Posterior cingulate gyrus (tissue), 11 donors: ENCODE results near the gene NCK2.
"Not testable (repeated sequence)": the region's sequence is repeated elsewhere in the genome, so short reads cannot be mapped to it uniquely, and the experiment has no call there.

Experiments
- DNase-seq, 10 donors: peaks; one replicate each; pipeline versions ENCODE4 v3.0.0 to v3.0.0-alpha.2; 2020 to 2021; ENCODE audit warnings: mixed read lengths in 3 of 10
- intact Hi-C: fragments of 100-400 bp; cut with DNase I; formaldehyde crosslinking; loops from one replicate; pipeline ENCODE4 v1.15.1; 2023

NCK2 gene

DNA sequence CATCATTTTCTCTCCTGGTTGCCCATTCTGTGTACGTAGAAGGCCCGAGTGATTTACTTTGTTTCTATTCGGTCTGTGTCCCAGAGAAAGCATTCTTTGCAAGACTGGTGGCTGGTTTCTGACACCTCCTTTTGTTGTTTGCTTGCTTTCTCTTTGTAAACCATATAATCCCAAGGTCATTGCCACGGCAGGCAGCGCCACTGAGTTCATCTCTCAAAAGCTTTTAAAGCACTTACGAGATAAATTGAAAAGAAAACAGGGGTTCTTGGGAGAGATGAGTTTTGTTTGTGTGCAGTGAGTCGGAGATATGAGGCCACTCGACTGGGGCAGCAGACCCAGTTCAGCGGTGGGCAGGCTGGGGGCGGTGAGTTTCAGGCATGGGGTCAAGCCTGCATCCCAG lies 137.6 kb downstream of the NCK2 start:
- no peak for DNase-seq
- intact Hi-C loops: no loop called here

DNA sequence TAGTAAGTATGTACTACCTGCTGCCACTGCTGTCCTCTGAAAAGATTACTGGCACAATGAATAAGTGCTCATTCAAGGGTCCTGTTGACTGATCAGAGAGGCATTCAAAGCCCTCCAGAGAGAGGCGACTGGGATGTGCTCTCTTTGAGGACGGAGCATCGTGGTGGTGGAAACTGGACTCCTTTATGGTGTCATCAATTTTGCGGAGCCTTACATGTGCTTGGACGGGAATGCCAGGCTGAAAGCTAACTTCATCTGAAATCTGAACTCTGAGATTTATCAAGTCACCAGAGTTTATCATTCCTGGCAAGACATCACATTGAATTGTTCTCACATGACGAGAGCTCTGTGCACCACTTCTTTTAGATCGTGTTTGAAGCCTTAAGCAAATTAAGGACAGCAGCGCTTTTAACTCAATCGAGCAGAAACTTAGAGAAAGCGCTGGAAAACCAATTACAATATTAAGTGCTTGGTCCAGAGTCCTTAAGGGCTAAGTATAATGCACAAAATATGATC lies 138.3 kb downstream of the NCK2 start:
- no peak for DNase-seq
- intact Hi-C loops: no loop called here

DNA sequence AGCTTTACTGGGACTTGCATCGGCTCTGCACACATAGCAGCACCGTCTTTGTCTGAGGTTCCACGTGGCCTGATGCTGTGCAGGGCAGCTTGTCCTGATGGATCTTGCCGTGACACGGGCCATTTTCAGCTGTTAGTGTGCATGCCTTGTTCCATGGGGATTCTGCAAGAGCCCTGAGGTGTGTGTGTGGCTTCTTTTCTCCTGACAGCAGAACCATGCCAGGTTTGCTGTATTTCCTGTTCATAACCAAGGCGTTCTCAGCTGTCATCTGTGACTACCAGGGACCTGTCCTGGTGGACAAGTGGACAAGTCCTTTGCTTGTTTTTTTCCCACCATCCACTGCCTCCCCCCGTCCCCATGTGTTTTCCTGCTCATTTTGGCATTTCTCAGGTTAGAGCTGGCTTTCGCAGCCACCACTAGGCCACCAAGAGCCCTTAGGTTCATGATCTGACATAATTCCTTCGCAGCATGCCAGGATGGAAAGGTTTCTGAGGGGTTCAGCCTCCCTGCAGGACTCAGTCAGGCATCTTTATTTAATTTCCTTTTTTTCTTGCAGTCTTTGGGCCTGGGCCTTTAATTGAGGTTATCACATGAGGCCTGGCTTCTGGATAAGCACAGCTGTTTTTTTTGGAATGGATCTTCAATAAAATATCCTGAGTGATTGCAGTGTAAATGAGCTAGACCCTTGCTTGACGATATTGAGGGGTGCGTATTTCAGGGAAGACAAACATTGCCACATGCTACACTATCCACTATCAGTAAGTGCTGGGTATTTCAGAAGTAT lies 139.4 kb downstream of the NCK2 start:
- no peak for DNase-seq
- intact Hi-C loops: no loop called here

DNA sequence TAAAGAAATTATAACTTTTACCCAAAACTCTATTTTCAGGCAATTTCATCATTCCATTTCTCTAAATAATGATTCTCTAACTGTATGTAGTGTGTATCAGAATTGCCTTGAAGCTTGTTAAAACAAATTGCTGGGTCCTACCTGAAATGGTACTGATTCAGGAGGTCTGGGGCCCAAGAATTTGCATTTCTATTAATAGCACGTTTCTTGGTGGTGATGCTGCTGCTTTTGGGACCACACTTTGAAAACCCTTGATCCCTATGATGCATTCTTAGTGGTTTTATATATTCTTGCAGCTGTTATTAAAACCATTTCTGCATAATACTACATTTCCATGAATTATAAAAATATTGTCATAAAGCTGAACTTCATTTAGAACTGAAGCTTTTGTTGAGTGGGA lies 140.7 kb downstream of the NCK2 start:
- DNase-seq: no peak
- intact Hi-C loops: no loop called here

DNA sequence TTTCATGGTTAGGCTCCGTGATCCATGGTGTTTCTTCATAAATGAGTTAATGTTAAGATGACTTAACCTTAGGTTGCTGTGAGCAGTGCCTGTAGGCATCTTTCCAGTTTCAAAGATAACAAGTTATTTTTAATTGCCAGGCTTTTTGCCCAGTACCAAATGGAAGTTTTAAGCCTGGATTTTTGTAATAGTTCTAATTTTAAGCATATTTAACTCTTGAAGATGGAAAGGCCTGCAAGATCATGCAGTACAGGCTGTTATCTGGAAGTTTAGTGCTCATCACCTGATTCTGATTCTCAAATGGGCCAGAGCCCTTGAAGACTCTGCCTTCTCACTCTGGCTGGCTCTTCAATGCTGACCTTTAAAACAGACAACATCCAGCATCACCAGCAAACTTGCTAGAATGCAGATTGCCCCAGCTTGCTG lies 141.3 kb downstream of the NCK2 start:
- DNase-seq: no peak
- intact Hi-C loops: no loop called here

DNA sequence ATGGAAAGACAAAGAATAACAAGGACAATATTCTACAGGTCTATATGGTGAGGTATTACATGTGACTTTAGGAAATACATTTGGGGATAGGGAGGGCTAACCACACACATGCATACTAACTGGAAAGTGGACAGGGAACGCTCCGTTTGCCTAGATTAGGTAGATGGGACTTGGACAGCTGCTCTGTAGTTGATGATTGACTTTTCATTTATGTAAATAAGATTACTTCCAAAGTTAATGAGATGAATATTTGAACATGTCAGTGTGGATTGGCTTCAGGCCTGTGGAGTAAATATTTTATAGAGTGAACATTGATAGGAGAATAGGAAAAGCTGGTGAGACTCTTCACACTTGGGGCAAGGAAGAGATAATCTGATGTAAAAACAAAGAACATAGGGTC lies 142.0 kb downstream of the NCK2 start:
- intact Hi-C loops: no loop called here
- DNase-seq: no peak

DNA sequence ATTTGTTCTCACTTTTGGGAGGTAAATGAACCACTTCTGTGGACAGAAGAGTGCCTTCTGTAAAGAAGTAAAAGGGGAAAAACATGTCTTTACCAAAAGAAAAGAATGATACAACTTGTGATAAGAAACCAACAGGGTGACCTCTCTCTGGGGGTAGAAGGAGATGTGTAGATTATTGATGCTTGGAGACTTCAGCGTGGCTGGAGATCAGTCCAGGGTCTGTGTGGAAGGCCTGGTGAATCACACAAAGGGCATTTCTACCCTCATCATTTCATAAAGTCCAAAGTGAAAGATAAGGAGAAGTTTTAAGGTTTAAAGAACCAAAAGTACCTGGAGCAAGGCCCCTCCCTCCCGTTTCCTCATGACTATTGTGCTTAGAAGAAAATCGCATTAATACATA lies 142.5 kb downstream of the NCK2 start:
- DNase-seq: no peak
- intact Hi-C loops: no loop called here

DNA sequence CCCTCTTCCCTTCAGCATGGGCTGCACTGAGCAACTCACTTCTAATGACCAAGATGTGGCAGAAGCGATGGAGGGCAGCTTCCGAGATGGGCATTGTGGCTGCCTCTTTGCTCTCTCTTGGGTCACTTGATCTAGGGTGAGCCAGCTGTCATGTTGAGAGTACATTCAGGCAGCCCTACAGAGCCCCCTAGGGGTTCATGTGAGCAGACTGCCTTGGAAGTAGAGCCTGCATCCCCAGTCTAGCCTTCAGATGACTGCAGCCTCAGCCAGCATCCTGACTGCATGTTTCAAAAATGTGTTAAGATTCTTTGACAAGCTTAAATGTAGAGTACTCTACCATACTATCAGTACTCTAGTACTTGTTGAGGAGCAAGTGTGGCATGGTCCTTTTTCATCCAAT lies 143.9 kb downstream of the NCK2 start:
- intact Hi-C loops: no loop called here

DNA sequence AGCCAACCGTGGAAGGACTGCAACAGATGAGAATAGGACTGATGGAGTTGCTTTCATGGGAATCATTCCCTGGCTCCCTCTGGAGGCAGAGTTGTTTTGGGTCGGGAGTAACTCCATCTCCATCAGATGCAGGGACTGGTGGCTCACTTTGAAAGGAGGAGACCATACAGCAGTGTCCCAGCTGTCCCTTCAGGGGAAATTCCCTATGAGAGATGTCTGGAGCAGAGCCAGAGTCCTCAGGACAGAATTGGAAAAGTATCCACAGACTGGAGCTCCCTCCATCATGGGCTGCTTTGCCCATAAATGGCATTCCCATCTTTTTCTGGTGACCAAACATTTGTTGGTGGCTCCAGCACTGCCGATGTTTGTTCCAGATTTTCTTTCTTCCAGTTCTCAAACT lies 144.3 kb downstream of the NCK2 start:
- no peak for DNase-seq
- intact Hi-C loops: no loop called here

More for the DNA sequence above, 143.9 kb downstream of the NCK2 start:
- DNase-seq: no peak

DNA sequence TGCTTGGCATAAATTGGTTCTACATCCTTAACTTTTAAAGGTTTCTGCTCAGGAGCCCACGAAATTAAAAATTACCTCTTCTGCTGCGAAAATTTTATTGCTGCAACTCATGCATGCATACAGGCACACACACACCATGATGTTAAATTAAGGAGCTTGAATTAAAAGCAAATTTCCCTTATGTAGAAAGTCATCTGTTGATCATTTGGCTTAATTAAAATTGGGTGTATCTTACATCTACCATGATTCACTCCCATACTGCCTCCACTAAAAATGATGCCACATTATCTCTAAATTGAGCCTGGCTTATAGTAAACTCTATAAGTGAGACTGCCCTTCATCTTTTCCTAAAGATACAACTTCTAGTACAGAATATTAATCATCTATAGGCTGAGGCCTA lies 145.4 kb downstream of the NCK2 start:
- no peak for DNase-seq
- intact Hi-C loops: no loop called here

DNA sequence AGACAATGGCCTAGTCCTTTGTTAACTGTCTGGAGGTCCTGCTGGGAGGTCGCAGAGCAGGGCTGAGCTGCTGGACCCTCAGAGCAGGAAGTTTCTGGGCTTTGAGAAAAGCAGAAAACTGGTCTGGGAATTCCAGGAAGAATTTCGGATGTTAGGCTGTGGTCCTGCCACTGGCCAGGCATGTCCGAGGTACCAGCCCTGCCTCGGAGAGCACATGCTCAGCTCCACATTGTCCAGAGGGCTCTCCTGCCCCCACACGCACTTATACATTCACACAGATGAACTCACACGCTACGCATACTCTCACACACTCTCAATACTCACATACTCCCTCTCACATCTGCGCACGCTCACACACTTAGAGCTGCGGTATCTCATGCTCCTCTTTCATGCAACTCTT lies 146.1 kb downstream of the NCK2 start:
- DNase-seq: no peak
- intact Hi-C loops: no loop called here

DNA sequence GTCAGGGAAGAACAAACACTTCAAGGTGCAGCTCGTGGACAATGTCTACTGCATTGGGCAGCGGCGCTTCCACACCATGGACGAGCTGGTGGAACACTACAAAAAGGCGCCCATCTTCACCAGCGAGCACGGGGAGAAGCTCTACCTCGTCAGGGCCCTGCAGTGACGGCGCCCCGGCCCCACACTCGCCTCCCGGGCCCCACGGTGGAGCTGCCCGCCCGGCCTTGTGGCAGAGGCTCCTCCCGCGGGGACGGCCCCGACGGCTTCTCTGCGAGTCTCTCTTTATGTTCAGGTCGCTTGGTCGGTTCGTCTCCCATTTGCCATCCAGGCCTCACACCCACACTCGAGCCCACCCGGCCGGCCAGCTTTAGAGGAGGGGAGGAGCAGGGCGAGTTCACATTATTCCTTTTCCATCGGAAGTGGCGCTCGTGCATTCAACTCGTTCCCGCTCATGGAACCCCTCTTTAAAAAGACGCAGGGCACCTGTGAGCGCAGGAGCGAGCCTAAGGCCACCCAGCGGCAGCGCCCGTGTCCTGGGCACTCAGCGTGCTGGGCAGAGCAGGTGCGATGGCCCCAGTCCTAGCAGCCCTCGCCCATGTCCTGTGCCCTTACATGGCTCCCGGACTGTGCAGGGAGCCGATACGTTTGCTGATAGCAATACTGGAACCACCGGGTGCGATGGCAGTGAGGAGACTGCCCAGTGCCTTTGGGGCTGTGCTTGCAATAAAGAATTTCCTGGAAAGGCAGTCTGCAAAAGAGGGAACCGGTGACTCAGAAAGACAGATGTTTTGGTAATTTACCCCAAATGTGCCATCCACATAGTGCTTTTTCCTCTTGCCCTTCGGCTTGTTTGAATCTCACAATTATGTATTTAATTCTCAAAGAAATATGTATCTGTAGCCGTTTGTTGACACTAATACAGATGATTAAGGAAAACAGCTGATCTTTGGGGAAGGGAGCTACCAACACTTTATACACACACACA lies 148.6 kb downstream of the NCK2 start:
- intact Hi-C loops: no loop called here
- DNase-seq: no peak

DNA sequence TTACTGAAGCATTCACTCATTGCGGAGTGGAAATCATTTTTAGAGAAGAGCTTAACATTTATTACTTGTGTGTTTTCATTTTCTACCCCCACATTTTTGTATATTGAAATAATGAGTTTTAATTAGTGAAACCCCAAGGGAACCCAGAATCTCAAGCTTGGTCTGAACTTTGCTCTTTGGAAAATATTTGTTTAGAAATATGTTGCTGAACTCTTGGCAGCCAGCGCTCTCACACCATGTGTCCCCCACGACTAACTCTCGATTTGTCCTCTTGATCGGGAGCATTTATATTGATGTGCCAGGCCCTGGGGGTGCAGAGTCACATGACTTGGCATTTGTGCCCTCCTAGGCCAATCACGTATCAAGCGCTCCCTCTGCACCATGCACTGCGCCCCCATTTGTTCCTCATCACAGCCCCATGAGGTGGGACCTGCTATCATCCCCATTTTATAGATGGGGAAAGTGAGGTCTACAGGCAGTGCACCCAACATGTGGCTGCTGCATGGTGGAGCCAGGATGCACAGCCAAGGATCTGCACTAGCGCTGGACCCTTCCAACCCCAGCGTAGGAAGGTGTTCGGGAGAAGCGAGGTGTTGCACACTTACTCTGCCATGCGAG lies 149.7 kb downstream of the NCK2 start:
- no peak for DNase-seq
- intact Hi-C loops: no loop called here

DNA sequence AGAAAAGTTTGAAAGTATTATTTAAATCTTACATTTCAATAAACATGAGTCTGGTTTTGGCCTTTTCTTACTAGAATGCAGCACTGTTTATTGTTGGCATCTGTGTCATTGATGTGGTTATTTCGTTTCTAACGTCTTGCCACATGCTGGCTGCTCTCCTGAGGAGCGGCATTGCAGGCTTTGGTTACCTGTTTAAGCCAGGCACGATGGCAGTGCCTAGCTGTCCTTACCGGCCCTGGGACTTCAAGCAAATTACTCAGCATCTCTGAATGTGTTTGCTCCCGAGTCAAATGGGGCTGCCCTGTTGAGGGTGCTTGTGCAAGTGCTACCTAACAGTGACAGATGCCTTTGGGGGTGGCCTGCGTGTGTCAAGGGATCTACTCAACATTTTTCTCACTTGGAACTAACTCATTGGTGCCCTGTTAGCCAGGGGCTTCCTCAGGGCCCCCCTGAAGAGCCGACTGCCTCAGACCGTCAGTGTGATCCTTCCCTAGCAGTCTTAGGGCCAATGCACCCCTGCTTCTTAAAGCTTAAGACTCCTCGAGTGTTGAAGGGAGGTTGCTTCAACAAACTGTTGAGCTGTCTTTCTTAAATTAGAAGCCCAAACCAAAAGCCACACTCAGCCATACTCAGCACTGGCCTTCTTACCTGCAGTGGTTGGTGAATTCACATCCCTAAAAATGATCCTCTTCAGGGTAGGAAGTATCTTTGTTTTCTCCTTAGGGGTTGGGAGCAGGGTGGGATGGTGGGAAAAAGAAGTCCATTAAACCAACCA lies 151.5 kb downstream of the NCK2 start:
- DNase-seq: no peak
- intact Hi-C loops: no loop called here

DNA sequence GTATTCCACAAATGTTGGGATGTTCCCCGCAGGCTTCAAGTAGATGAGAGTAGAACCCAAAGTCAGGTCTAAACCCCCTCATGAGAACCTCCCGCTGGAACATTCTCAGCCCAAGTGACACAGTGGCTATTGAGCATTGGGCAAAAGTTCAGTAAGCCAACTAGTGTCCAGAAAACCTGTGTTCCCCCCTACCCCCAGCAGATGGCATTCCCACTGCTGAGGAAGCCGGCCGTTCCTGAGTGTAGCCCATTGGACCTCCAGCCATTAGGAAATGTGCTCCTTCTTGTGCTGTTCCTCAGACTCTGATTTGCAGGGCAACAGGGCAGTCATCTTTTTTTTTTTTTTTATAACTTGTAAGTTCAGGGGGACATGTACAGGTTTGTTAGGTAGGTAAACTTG lies 152.1 kb downstream of the NCK2 start:
- no peak for DNase-seq
- intact Hi-C loops: no loop called here

DNA sequence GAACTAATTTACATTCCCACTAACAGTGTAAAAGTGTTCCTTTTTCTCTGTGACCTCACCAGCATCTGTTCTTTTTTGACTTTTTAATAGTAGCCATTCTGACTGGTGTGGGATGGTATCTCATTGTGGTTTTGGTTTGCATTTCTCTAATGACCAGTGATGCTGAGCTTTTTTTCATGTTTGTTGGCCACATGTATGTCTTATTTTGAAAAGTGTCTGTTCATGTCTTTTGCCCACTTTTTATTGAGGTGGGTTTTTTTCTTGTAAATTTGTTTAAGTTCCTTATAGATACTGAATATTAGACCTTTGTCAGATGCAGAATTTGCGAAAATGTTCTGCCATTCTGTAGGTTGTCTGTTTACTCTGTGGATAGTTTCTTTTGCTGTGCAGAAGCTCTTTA lies 153.0 kb downstream of the NCK2 start:
- intact Hi-C loops, DNase-seq: not testable (repeated sequence)

DNA sequence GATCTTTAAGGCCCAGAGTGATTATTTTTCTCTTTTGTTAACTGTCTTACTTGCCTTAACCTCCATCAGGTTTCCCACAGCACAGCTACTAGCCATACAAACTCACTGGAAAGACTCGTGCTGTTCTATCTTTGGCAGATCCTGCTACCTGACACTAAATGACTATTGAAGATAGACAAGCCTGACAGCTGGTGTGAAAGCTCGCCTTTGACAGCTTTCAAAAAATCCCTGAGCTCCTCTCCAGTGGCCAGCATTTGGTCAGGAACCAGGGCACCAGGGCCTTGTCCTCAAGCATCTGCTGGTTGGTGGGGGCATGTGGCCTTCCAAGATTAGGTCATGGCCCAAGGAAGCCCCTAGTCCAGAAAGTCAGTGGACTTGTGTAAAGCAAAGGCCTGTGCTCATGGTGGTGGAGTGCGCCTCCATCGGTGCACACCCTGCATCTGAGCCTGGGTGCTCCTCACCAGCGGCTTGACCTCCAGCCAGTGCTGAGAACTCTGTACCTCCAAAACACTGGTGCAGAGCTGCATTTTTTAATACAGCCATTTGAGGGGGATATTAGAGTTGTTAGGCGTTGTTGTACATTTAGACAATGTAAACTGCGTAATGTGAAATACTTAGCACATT lies 158.5 kb downstream of the NCK2 start:
- intact Hi-C loops: no loop called here
- no peak for DNase-seq

DNA sequence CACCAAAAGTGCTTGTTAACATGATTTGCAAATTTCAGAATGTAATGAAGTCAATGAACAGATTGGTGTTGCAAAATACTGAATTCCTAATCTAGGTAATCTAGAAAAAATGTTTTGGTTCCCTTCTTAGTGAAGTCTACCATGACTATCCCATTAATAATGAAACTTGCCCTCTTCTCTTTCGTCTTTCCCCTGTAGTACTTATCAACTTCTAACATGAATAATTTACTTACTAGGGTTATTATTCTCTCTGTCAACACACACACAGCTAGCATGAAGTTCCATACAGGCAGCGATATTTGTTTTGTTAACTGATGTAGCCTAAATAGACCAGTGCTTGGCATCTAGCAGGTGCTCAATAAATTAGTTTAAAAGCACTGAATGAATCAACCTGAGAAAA lies 160.2 kb downstream of the NCK2 start:
- DNase-seq: no peak
- intact Hi-C loops: no loop called here

DNA sequence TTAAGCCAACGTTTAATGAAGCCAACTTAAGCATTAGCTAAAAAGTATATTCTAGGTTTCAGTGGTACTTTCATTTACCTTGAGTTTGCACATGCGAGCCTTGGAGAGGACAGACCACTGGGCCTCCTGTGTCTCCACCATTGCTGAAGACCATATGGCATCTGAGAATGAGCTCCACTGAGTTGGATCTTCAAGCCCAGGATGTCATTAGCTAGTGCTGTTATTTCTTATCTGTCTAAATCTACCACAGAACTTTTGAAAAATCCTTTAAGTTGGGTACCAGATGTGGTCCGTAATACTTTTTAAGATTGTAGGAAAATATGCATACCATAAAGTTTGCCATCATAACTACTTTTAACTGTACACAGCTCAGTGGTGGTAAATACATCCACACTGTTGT lies 161.8 kb downstream of the NCK2 start:
- DNase-seq: no peak
- intact Hi-C loops: no loop called here

DNA sequence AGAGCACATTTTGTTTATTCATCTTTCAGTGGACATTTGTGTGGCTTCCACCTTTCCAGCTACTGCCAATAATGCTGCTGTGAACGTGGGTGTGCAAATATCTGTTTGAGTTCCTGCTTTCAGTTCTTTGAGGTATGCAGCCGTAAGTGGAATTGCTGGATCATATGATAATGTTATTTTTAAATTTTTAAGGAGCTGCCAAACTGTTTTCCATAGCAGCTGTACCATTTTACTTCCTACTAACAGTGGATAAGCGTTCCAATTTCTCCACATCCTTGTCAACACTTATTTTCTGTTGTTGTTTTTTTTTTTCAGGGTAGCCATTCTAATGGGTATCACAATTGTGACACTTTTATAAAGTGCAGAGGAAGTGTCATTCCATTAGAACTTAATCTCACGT lies 162.5 kb downstream of the NCK2 start:
- intact Hi-C loops: no loop called here
- no peak for DNase-seq
